Osteoblast (primary cell): ENCODE data around the gene PLD4. TPM values are rescaled to one million over a fixed set of nuclear protein-coding genes. Genes with fewer than 3 reads are reported as not detected.

Experiments
- DNase-seq: peaks from one replicate; pipeline ENCODE4 v3.0.0; 2011; ENCODE audit warnings: low spot score, mixed read lengths; ENCODE audit not compliant: insufficient read length; ENCODE audit errors: missing footprints
- H2AFZ ChIP-seq: 2 replicates; pipeline ENCODE4 v1.6.0; 2011; ENCODE audit warnings: mild to moderate bottlenecking, low read length
- H3K27ac ChIP-seq: 2 replicates; pipeline ENCODE4 v1.5.1; 2011; ENCODE audit warnings: mild to moderate bottlenecking, low read depth, low read length, moderate library complexity
- H3K27me3 ChIP-seq: 2 replicates; pipeline ENCODE4 v1.6.0; 2012; ENCODE audit warnings: mild to moderate bottlenecking, control low read depth, inconsistent platforms, low read length, moderate library complexity; ENCODE audit not compliant: insufficient read depth
- H3K36me3 ChIP-seq: 2 replicates; pipeline ENCODE4 v1.5.1; 2011; ENCODE audit warnings: mild to moderate bottlenecking, low read length, control low read depth, moderate library complexity; ENCODE audit not compliant: insufficient read depth
- H3K4me1 ChIP-seq: 2 replicates; pipeline ENCODE4 v1.5.1; 2011; ENCODE audit warnings: mild to moderate bottlenecking, low read length, control low read depth, moderate library complexity; ENCODE audit not compliant: insufficient read depth
- H3K4me2 ChIP-seq: 2 replicates; pipeline ENCODE4 v1.6.0; 2011; ENCODE audit warnings: mild to moderate bottlenecking, low read length; ENCODE audit not compliant: insufficient read depth
- H3K4me3 ChIP-seq: fragments of 200-600 bp; sonication (generic); 3 replicates; pipeline ENCODE4 v1.5.1; 2012; ENCODE audit warnings: mild to moderate bottlenecking, low read length, inconsistent platforms; ENCODE audit not compliant: insufficient read depth
- H3K79me2 ChIP-seq: 2 replicates; pipeline ENCODE4 v1.6.0; 2012; ENCODE audit warnings: mild to moderate bottlenecking, low read length, control low read depth, inconsistent platforms; ENCODE audit not compliant: insufficient read depth
- H3K9me3 ChIP-seq: 2 replicates; pipeline ENCODE4 v1.5.1; 2011; ENCODE audit warnings: low read depth, low read length, control low read depth
- H4K20me1 ChIP-seq: 2 replicates; pipeline ENCODE4 v1.6.0; 2012; ENCODE audit warnings: mild to moderate bottlenecking, low read length, control low read depth; ENCODE audit not compliant: insufficient read depth
- total RNA-seq: library from RNA; depleted of rRNA; stranded (reverse); fragments of >200 nt; gene quantifications from 2 replicates; pipeline ENCODE4 v1.2.3, GENCODE V29; 2012
- TF ChIP-seq, protein P1 (sequence below): IDR thresholded peaks from 2 replicates; pipeline ENCODE4 v1.5.1; 2011; ENCODE audit warnings: mild to moderate bottlenecking, low read depth, low read length, moderate library complexity; ENCODE audit errors: extremely low read depth

The PLD4 gene, protein sequence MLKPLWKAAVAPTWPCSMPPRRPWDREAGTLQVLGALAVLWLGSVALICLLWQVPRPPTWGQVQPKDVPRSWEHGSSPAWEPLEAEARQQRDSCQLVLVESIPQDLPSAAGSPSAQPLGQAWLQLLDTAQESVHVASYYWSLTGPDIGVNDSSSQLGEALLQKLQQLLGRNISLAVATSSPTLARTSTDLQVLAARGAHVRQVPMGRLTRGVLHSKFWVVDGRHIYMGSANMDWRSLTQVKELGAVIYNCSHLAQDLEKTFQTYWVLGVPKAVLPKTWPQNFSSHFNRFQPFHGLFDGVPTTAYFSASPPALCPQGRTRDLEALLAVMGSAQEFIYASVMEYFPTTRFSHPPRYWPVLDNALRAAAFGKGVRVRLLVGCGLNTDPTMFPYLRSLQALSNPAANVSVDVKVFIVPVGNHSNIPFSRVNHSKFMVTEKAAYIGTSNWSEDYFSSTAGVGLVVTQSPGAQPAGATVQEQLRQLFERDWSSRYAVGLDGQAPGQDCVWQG
- not detected in 2 replicates for total RNA-seq

DNA sequence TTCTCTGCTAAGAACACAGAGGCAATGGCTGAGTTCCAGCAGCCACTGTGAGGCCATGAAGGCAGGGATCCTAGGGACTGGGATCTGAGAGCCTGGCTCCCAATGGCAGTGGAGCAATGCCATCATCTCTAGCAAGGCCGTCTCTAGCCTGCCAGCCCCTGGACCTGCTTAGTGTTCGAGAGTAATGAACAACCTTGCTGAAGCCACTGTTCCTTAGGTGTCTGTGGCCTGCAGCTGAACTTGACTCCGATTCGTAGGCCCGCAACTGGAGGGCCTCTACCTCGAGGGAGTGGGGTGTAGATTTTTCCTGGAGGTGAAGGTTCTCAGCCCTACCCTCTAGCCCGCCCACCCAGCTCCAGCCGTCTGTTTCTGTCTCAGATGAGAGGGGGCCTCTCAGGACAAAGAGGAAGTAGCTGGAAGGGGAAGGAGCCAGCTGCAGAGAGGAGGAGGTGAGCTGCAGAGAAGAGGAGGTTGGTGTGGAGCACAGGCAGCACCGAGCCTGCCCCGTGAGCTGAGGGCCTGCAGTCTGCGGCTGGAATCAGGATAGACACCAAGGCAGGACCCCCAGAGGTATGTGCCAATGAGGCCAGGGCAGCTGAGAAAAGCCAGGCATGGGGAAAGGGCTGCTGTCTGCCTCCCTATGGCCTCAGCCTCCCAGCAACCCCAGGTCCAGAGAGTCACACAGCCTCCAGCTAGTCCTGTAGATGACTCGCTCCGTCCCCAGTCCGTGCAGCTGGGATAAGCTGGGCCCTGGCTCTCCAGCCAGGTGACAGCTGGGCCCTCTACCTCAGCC, at the start of gene PLD4:
Gene PLD4, plus strand, starts transcription at position 459 of the 793 bp plus-strand sequence. CDS start 2,262 bp downstream, outside the sequence.
- Histone ChIP-seq H3K79me2 (no peaks in the 10 kb centered on the region), H2AFZ (no peak within 1 kb of the TSS), H4K20me1 (no peaks in the 10 kb centered on the region), H3K36me3 (no peaks in the 10 kb centered on the region), H3K9me3 (peaks cover 4% of the 10 kb centered on the region), H3K4me2 (no peak within 1 kb of the TSS), H3K4me3 (no peak within 1 kb of the TSS), H3K27ac (no peak within 1 kb of the TSS), H3K27me3 (no peaks in the 10 kb centered on the region), H3K4me1 (no peaks in the 10 kb centered on the region)
- TF ChIP-seq, protein P1, sequence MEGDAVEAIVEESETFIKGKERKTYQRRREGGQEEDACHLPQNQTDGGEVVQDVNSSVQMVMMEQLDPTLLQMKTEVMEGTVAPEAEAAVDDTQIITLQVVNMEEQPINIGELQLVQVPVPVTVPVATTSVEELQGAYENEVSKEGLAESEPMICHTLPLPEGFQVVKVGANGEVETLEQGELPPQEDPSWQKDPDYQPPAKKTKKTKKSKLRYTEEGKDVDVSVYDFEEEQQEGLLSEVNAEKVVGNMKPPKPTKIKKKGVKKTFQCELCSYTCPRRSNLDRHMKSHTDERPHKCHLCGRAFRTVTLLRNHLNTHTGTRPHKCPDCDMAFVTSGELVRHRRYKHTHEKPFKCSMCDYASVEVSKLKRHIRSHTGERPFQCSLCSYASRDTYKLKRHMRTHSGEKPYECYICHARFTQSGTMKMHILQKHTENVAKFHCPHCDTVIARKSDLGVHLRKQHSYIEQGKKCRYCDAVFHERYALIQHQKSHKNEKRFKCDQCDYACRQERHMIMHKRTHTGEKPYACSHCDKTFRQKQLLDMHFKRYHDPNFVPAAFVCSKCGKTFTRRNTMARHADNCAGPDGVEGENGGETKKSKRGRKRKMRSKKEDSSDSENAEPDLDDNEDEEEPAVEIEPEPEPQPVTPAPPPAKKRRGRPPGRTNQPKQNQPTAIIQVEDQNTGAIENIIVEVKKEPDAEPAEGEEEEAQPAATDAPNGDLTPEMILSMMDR, result no peak
- peak; percentile 70 for DNase-seq

DNA sequence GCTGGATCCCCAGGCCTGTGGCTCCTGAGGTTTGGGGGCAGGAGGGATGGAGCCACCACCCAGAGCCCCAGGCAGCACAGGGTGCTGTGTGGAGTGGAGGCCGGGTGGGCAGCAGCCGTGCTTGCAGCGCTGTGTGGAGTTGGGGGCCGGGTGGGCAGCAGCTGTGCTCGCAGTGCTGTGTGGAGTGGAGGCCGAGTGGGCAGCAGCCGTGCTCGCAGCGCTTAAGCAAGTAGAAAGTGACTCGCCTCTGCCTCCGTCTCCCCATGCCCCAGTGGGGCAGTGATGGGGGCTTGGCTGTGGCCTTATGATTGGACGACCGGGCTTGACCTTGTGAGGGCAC, 49.3 kb upstream of the PLD4 start:
- Histone ChIP-seq H3K4me3 (no peak overlapping the region), H4K20me1 (peaks cover 58% of the 10 kb centered on the region), H3K27me3 (no peaks in the 10 kb centered on the region), H3K36me3 (peaks cover 12% of the 10 kb centered on the region), H3K9me3 (no peaks in the 10 kb centered on the region), H3K27ac (no peak overlapping the region), H3K4me2 (no peak overlapping the region), H3K79me2 (peaks cover 58% of the 10 kb centered on the region), H3K4me1 (peaks cover 7% of the 10 kb centered on the region), H2AFZ (no peak overlapping the region)
- no peak for DNase-seq
- TF ChIP-seq, protein P1, result no peak

DNA sequence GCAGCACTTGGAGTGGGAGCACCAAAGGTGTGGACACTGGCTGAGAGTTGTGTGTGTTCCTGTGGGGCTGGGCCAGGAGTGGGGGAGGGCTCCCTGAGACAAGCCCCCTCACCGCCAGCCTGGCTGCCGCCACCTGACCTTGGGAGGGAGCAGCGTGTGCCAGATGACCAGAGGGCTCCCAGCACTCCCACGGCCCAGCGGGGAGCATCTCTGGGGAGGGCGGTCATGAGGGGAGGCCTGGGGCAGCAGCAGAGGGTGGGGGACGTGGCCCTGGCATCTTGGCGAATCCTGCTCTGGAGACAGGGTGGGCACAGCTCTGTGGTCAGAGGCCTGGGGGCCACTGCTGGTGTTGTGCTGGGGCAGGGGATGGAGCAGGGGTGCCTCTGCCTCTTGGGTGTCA, 48.9 kb upstream of the PLD4 start:
- TF ChIP-seq, protein P1, result no peak
- H4K20me1 ChIP-seq, result peaks cover 55% of the 10 kb centered on the region
- H3K4me2 ChIP-seq, result no peak overlapping the region
- H3K27me3 ChIP-seq, result no peaks in the 10 kb centered on the region
- H3K27ac ChIP-seq, result no peak overlapping the region
- H3K4me1 ChIP-seq, result peaks cover 7% of the 10 kb centered on the region
- peaks cover 10% of the 10 kb centered on the region for H3K36me3 ChIP-seq
- no peak overlapping the region for H2AFZ ChIP-seq
- H3K4me3 ChIP-seq, result no peak overlapping the region
- DNase-seq, result peak; percentile 67
- no peaks in the 10 kb centered on the region for H3K9me3 ChIP-seq
- H3K79me2 ChIP-seq, result peaks cover 54% of the 10 kb centered on the region

DNA sequence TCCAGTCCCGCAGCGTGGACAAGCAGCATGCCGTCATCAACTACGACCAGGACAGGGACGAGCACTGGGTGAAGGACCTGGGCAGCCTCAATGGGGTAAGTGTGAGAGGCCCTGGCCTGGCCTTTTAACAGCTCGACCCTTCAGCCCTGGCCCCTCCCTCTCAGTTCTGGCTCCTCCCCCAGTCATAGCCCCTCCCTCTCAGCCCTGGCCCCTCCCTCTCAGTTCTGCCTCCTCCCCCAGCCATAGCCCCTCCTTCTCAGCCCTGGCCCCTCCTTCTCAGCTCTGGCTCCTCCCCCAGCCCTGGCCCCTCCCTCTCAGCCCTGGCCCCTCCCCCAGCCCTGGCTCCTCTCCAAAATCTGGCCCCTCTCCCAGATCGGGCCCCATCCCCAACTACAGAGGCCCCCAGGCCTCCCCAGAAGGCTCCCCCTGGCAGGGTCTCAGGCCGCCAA, 48.4 kb upstream of the PLD4 start:
- Histone ChIP-seq H3K79me2 (peaks cover 49% of the 10 kb centered on the region), H3K9me3 (no peaks in the 10 kb centered on the region), H3K27me3 (no peaks in the 10 kb centered on the region), H3K27ac (no peak overlapping the region), H2AFZ (no peak overlapping the region), H3K4me2 (no peak overlapping the region), H3K4me3 (no peak overlapping the region), H4K20me1 (peaks cover 52% of the 10 kb centered on the region), H3K4me1 (peaks cover 7% of the 10 kb centered on the region), H3K36me3 (peaks cover 10% of the 10 kb centered on the region)
- DNase-seq, result peak; percentile 91
- TF ChIP-seq, protein P1, result no peak
